Measurements from ENCODE around the gene LTBP2. TPM values are rescaled to one million over a fixed set of nuclear protein-coding genes. Genes with fewer than 3 reads are reported as not detected.

Gene LTBP2
- total and polyA plus RNA-seq, 5 experiments from 2014 or later: 0.06 to 0.65 (median 0.55) TPM

DNA sequence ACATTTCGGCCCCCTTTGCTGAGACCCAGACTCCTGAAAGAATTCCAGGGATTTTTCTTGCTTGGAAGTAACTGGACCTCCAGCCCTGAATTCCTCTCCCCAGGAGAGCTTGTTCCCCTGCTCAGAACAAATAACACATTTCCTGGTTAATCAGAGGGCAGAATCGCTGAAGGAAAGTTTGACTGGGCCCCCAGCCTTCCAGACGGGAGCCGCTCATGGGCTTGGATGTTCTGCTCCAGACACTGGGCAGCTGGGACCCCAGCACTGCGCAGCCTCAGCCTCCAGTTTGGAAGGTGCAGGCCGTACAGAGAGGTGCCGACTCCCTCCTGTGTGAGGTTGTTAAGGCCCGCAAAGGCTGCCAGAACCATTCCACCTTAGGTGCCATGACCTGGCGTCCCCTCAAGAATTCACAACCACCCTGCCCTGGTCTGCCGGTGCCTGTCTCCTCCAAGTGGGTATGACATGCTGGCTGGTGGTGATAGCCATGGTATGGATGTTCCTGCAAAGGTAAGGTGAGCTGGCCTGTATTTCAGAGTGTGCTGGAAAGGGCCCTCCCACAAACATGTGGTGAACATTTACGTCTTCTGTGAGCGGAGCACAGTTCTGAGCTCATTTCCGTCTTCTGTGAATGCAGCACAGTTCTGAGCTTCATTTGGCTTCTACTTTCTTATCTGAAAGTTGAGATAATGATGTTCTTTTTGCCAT, 5.1 kb upstream of the LTBP2 start:
- peak overlapping the region in 6 of 10 donors; percentile 45 to 87 (median 82) for H3K4me3 Mint-ChIP-seq
- H3K9me3 Mint-ChIP-seq: no peaks in the 10 kb centered on the region
- POLR2A ChIA-PET: interaction anchor here (0.5 to 2.2 kb wide), 8 partner anchors 17 to 297 kb away, joined by 3 to 5 read pairs (median 4); partner anchors contain the start of genes AREL1, FCF1, ISCA2 and NPC2
- H3K27me3 Mint-ChIP-seq: peaks cover 0 to 5% (median 0%) of the 10 kb centered on the region in 5 donors
- no peak for DNase-seq
- no peaks in the 10 kb centered on the region for H3K36me3 Mint-ChIP-seq
- H3K27ac Mint-ChIP-seq: peak overlapping the region in 7 of 10 donors; percentile 52 to 98 (median 89)
- H3K4me1 Mint-ChIP-seq: peaks cover 37 to 76% (median 64%) of the 10 kb centered on the region in 4 donors
- ATAC-seq: no peak

GRCh38 chr14:74616507-74616906, 4.5 kb upstream of the LTBP2 start:
- POLR2A ChIA-PET: interaction anchor here (1.1 to 2.2 kb wide), 3 partner anchors 91 to 147 kb away, joined by 3 to 5 read pairs (median 4); partner anchors contain the start of genes AREL1 and FCF1
- ATAC-seq (no peak), DNase-seq (no peak)
- Mint-ChIP-seq H3K27ac (peak overlapping the region in 2 of 10 donors; percentile 43 to 67), H3K27me3 (peaks cover 0 to 5% (median 0%) of the 10 kb centered on the region in 5 donors), H3K36me3 (no peaks in the 10 kb centered on the region), H3K9me3 (no peaks in the 10 kb centered on the region), H3K4me3 (no peak overlapping the region), H3K4me1 (peaks cover 37 to 75% (median 64%) of the 10 kb centered on the region in 4 donors)

- POLR2A ChIA-PET: interaction anchor here (2.2 kb wide), 1 partner anchor 148 kb away, joined by 5 read pairs; no protein-coding TSS in a partner anchor
- Mint-ChIP-seq H3K9me3 (no peaks in the 10 kb centered on the region), H3K4me1 (peaks cover 34 to 68% (median 63%) of the 10 kb centered on the region in 4 donors), H3K27me3 (peaks cover 0 to 5% (median 0%) of the 10 kb centered on the region in 5 donors), H3K4me3 (peak overlapping the region in 2 of 10 donors; percentile 31 to 33), H3K27ac (peak overlapping the region in 3 of 10 donors; percentile 40 to 88 (median 67)), H3K36me3 (no peaks in the 10 kb centered on the region)
- DNase-seq: no peak
- no peak for ATAC-seq
Observed at GRCh38 chr14:74615735-74616134, 3.7 kb upstream of the LTBP2 start.

- Mint-ChIP-seq H3K36me3 (no peaks in the 10 kb centered on the region), H3K9me3 (no peaks in the 10 kb centered on the region), H3K27me3 (peaks cover 0 to 5% (median 0%) of the 10 kb centered on the region in 5 donors), H3K4me1 (peaks cover 28 to 62% (median 60%) of the 10 kb centered on the region in 4 donors), H3K27ac (peak overlapping the region in 3 of 10 donors; percentile 61 to 67 (median 61)), H3K4me3 (peak overlapping the region in 6 of 10 donors; percentile 17 to 63 (median 36))
- ATAC-seq: no peak
- POLR2A ChIA-PET: no interaction called here
- DNase-seq: peak in 1 of 10 donors; percentile 53
Observed at GRCh38 chr14:74614508-74615495, 2.8 kb upstream of the LTBP2 start.

DNA sequence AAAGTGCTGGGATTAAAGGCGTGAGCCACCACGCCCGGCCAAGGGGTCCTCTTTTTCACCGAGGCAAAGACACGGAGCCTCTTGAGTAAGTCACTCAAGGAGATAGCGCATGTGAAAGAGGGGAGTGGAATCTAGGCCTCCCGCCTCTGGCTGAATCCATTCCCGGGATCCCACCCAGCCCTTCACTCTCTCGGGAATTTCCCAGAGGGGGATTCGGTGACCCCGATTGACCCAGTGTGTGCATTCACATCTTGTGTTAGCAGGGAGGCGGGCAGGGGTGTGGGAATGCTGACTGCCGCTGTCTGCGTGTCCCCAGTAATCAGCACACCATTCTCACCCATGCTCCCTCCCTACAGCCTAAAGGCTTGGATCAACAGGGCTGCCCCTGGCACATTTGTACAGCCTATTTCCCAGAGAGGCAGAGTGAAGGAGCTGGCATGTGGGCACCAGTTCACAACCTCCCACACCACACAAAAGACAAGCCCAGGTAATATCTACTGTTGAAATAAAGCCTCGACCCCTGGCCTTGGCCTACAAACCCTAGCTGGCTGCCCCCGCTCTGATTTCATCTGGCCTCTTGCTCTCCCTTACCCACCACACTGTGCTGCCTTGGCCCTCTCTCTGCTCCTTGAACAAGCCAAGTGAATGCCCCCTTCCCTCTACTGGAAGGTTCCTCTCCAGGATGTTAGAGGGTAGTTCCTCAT, 1.3 kb upstream of the LTBP2 start:
- Mint-ChIP-seq H3K4me1 (peaks cover 27 to 59% (median 56%) of the 10 kb centered on the region in 4 donors), H3K27ac (peak overlapping the region in 6 of 10 donors; percentile 19 to 89 (median 40)), H3K27me3 (peaks cover 0 to 5% (median 0%) of the 10 kb centered on the region in 5 donors), H3K36me3 (no peaks in the 10 kb centered on the region), H3K9me3 (no peaks in the 10 kb centered on the region), H3K4me3 (peak overlapping the region; percentile 43 to 86 (median 68))
- ATAC-seq: no peak
- peak in 1 of 10 donors; percentile 34 for DNase-seq
- POLR2A ChIA-PET: interaction anchor here (0.5 to 1.8 kb wide), 5 partner anchors 10 to 494 kb away, joined by 3 to 4 read pairs (median 3); no protein-coding TSS in a partner anchor

DNA sequence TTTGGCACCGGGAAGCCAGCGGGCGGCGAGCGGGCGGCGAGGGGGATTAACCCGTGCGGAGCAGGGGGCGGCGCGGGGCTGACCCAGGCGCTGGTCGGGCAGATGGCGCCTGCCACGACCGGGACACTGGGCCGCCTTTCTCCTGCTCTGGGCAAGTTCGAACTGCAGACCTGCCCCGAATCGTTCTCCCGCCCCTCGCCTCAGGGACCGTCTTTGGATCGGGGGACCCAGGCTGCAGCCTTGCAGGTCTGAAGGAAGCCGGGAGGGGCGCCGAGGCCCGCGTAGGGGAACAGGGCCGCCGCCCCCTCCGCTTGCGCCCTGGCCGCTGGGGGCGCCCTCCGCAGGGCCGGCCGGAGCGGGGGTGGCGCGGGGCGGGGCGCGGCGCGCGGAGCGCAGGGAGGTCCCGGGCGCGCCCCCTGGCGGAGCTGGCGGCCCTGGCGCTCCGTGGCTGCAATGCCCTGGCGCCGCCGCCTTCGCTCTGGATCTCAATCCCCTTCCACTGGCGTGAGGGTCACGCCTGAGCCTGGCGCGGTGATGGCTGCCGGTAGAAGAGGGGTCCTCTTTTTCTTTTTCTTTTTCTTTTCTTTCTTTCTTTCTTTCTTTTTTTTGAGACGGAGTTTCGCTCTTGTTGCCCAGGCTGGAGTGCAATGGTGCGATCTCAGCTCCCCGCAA, 449 bp upstream of the LTBP2 start:
- Mint-ChIP-seq H3K9me3 (no peaks in the 10 kb centered on the region), H3K4me1 (peaks cover 20 to 50% (median 47%) of the 10 kb centered on the region in 4 donors)
- POLR2A ChIA-PET: interaction anchor here (0.5 to 1.8 kb wide), 9 partner anchors 11 to 495 kb away, joined by 3 to 5 read pairs (median 4); partner anchors contain the start of gene YLPM1

GRCh38 chr14:74610866-74611649, 979 bp downstream of the LTBP2 start:
- no peaks in the 10 kb centered on the region for H3K36me3 Mint-ChIP-seq
- peak in 1 of 10 donors; percentile 55 for DNase-seq
- ATAC-seq: no peak
- peak overlapping the region in 3 of 10 donors; percentile 51 to 72 (median 56) for H3K27ac Mint-ChIP-seq
- POLR2A ChIA-PET: interaction anchor here (0.9 kb wide), 2 partner anchors 153 to 181 kb away, joined by 3 read pairs; no protein-coding TSS in a partner anchor
- peaks cover 0 to 5% (median 0%) of the 10 kb centered on the region in 5 donors for H3K27me3 Mint-ChIP-seq
- H3K4me1 Mint-ChIP-seq: peaks cover 18 to 45% (median 37%) of the 10 kb centered on the region in 4 donors
- peak overlapping the region; percentile 40 to 84 (median 70) for H3K4me3 Mint-ChIP-seq
- no peaks in the 10 kb centered on the region for H3K9me3 Mint-ChIP-seq

More for the DNA sequence above, 449 bp upstream of the LTBP2 start:
- DNase-seq (peak; percentile 75 to 99 (median 88)), ATAC-seq (peak; percentile 85 to 86)
- Mint-ChIP-seq H3K36me3 (no peaks in the 10 kb centered on the region), H3K4me3 (peak overlapping the region; percentile 68 to 86 (median 81)), H3K27me3 (peaks cover 0 to 5% (median 0%) of the 10 kb centered on the region in 5 donors), H3K27ac (peak overlapping the region in 3 of 10 donors; percentile 33 to 77 (median 61))

- DNase-seq (peak in 1 of 10 donors; percentile 61), ATAC-seq (no peak)
- POLR2A ChIA-PET: interaction anchor here (0.9 to 1.7 kb wide), 3 partner anchors 153 to 295 kb away, joined by 3 to 16 read pairs (median 3); partner anchors contain the start of gene YLPM1
- Mint-ChIP-seq H3K4me1 (peaks cover 18 to 37% (median 30%) of the 10 kb centered on the region in 4 donors), H3K4me3 (peak overlapping the region; percentile 40 to 84 (median 70)), H3K9me3 (no peaks in the 10 kb centered on the region), H3K27ac (peak overlapping the region in 5 of 10 donors; percentile 5 to 78 (median 57)), H3K36me3 (no peaks in the 10 kb centered on the region), H3K27me3 (peaks cover 0 to 5% (median 0%) of the 10 kb centered on the region in 5 donors)
Observed at GRCh38 chr14:74610199-74610865, 1.7 kb downstream of the LTBP2 start.

- Mint-ChIP-seq H3K27me3 (peaks cover 0 to 5% (median 0%) of the 10 kb centered on the region in 5 donors), H3K4me1 (peaks cover 18 to 32% (median 24%) of the 10 kb centered on the region in 4 donors), H3K27ac (peak overlapping the region in 6 of 10 donors; percentile 3 to 81 (median 61)), H3K9me3 (no peaks in the 10 kb centered on the region), H3K4me3 (peak overlapping the region in 9 of 10 donors; percentile 16 to 80 (median 54)), H3K36me3 (no peaks in the 10 kb centered on the region)
- ATAC-seq: no peak
- POLR2A ChIA-PET: interaction anchor here (1.0 to 1.7 kb wide), 4 partner anchors 9 to 295 kb away, joined by 3 to 16 read pairs (median 6); partner anchors contain the start of gene YLPM1
- peak in 1 of 10 donors; percentile 42 for DNase-seq
Observed at GRCh38 chr14:74609721-74610120, 2.3 kb downstream of the LTBP2 start.
